EH (cell line): Measurements from ENCODE around the gene CFAP107.
A peak's percentile ranks its signal among the peaks of the same experiment; 100 is the strongest.
"Not testable (repeated sequence)": the region's sequence is repeated elsewhere in the genome, so short reads cannot be mapped to it uniquely, and the experiment has no call there.

Experiments used
- DNase-seq: peaks from one replicate; pipeline ENCODE4 v3.0.0-alpha.2; 2015; ENCODE audit warnings: low read depth

CFAP107 gene

DNA sequence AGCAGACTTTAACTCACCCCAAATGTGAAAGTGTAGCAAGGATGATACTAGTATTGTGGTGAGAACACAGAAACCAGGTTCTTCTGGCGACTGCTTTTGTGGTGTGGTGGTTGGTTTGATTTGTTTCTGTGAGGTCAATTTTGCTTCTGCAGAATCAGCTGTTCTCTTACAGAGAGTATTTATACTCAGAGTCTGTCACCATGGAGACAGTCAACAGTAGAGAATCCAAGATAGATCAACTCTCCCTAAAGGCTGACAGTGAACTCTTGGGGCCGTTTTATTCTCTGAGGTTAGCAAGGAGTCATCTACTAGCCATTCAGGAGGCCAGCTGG, at the start of gene CFAP107:
CFAP107 (plus strand) TSS at position 209 of the 332 bp plus-strand sequence. CDS start 231 bp downstream, outside the sequence.
- peak; percentile 25 for DNase-seq

- DNase-seq, result no peak
These were observed 49.3 kb upstream of the CFAP107 start for GRCh38 chr1:12696658-12697057.

DNA sequence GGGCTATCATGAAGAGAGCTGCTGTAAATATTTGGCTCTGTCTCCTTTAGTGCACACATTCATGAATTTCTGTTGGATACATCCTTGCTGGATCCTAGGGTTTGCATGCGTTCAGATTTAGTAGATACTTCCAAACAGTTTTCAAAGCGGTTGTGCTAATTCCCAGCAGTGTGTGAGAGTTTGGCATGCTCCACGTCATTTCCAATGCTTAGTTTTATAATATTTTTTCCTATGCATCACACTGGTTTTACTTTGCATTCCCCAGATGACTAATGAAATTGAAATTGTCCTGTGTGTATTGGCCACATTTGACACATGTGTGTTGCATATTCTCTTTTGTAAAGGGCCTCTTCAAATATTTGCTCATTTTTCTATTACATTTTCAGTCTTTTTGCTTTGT, 48.6 kb upstream of the CFAP107 start:
- DNase-seq, result peak; percentile 78

GRCh38 chr1:12703821-12704451, 42.1 kb upstream of the CFAP107 start:
- no peak for DNase-seq

DNA sequence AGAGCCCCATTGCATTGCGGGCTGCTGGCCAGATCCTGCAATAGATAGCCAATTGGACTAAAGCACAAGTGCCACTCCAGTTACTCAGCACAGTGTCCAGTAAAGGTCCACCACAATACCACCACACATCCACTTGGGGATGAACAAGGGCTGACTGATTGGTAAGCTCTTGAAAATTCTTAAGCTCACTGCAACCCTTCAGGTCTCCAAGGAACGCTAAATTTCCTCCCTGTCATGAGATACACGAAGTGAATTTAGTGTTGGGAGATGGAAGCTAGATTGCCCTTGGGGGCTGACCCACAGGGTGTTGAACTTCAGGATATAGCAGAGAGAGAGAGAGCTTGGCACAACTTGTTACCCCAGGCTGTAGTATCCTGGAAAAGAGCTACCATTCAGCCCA, 39.9 kb upstream of the CFAP107 start:
- DNase-seq, result no peak

DNA sequence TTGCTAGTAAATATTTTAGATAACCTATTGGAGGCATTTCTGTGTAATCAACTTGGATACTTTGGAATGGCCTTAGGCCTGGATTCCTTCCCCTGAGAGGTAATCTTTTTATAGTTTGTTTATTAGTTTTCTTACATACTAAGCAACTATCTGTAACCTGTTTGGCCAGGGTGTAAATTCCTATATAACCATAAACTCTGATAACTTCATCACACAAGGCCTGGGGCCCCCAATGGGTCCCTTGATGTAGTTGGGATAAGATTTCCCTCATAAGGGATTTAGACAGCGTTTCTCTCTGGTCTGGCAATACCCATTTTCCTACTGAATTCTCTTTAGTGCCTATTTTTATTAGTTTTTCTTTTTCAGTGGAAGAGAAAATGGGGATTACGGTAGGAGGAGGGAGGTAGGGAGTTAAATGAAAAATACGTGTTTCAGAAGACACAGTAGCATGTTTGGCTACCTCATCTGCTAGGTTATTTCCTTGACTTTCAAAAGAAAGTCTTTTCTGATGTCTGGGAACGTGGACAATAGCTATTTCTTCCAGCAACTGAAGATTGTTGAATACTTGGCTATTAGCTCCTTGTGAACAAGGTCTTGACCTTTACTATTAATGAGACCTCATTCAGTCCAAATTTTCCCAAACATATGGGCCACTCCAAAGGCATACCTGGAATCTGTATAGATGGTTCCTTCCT, 37.5 kb upstream of the CFAP107 start:
- no peak for DNase-seq

GRCh38 chr1:12709091-12709491, 36.9 kb upstream of the CFAP107 start:
- DNase-seq, result peak; percentile 49

GRCh38 chr1:12709696-12710095, 36.3 kb upstream of the CFAP107 start:
- peak; percentile 71 for DNase-seq

GRCh38 chr1:12711536-12711935, 34.5 kb upstream of the CFAP107 start:
- DNase-seq, result peak; percentile 80

DNA sequence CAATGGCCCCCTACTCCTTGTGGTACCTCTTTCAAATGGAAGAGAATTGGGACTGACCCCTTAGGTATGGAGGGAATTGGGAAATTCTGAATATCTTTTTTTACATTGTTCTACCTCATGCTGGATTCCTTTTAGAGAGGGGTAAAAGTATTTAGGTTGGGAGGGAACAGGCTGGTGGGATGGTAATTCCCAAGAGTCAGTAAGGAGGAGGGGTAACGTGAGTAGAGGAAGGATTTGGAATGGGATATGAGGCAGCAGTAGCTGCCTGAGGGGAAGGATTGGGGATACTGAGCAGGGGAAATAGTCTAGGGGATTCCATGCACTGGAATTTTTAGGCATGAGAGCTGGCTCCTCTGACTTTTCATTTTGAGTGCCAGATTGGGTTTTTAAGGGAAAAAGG, 33.9 kb upstream of the CFAP107 start:
- peak; percentile 41 for DNase-seq

GRCh38 chr1:12712929-12713328, 33.1 kb upstream of the CFAP107 start:
- no peak for DNase-seq

- not testable (repeated sequence) for DNase-seq
These were observed 32.3 kb upstream of the CFAP107 start for GRCh38 chr1:12713651-12714050.

DNA sequence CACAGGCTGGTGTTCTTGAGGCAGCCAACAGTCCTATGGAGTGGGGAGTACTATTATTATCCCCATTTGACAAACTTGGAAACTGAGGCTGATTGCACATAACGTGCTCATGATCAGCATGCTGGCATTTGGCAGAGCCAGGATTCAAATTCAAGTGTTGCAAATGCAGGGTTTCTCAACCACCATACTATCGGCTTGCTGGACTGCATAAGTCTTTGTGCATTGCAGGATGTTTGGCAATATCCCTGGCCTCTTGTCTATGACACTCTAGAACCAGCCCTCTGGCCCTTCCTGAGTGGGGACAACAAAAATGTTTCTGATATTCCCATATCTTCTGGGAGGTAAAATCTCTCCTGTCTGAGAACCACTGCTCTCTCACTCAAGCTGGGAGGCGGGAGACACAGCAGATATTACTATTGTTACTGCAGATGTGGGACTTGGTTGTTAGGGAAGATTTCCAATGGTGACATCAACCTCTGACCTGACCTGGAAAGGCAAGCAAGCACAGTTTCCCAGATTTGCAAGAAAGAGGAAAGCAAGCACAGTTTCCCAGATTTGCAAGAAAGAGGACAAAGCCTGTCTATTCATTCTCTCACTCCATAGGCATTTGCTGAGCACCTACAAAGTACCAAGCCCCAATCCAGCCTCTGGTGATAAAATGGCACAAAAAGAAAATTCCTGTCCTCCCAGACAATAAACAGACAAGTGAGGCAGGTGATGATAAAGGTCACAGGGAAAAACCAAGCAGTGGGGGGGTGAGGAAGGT, 31.1 kb upstream of the CFAP107 start:
- no peak for DNase-seq

- DNase-seq, result no peak
These were observed 30.0 kb upstream of the CFAP107 start, which contains the start of gene AADACL3 for GRCh38 chr1:12715896-12716437. Gene AADACL3 (plus strand): TSS chr1:12716110. CDS start chr1:12716177, 67 bp downstream.

DNA sequence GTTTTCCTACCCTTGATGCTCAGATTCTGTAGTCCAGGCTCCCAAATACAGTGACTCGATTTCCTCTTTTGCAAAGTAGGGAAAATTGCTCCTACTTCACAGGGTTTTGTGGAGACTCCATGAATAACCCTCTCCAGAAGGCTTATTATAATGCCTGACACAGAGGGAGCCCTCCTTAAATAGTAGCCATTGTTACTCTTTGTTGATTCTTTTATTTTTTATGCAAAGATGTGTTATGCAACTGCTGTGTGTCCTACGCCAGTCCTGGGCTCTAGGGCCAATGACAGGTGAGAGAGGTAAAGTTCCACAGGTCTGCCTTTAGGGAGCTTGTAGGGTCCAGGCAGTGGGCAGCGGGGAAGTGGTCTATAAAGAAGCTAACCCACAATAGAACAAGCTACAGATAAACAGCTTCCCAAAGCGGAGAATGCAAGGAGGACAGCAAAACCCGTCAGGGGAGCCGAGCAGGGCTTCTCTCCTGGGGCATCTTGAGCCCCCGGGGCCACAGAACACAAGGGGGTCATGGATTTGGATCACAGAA, 28.6 kb upstream of the CFAP107 start:
- DNase-seq, result no peak

GRCh38 chr1:12722626-12723025, 23.4 kb upstream of the CFAP107 start:
- no peak for DNase-seq

- no peak for DNase-seq
These were observed 17.6 kb upstream of the CFAP107 start for GRCh38 chr1:12728391-12728790.

- DNase-seq, result no peak
These were observed 15.8 kb upstream of the CFAP107 start for GRCh38 chr1:12730156-12730555.

DNA sequence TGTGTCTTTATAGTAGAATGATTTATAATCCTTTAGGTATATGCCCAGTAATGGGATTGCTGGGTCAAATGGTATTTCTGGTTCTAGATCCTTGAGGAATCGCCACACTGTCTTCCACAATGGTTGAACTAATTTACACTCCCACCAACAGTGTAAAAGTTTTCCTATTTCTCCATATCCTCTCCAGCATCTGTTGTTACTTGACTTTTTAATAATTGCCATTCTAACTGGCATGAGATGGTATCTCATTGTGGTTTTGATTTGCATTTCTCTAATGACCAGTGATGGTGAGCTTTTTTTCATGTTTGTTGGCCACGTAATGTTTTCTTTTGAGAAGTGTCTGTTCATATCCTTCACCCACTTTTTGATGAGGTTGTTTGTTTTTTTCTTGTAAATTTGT, 14.9 kb upstream of the CFAP107 start:
- not testable (repeated sequence) for DNase-seq

- DNase-seq, result no peak
These were observed 11.3 kb upstream of the CFAP107 start for GRCh38 chr1:12734651-12735050.

DNA sequence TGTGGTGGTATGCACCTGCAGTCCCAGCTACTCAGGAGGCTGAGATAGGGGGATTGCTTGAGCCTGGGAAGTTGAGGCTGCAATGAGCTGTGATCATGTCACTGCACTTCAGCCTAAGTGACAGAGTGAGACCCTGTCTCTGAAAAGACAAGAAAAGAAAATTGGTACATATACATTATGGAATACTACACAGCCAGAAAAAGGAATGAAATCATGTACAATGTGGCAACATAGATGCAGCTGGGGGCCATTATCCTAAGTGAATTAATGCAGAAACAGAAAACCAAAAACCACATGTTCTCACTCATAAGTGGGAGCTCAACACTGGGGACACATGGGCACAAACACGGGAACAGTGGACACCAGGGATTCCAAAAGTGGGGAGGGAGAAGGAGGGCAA, 7.1 kb upstream of the CFAP107 start:
- no peak for DNase-seq

- DNase-seq, result no peak
These were observed 6.4 kb upstream of the CFAP107 start for GRCh38 chr1:12739613-12740012.

DNA sequence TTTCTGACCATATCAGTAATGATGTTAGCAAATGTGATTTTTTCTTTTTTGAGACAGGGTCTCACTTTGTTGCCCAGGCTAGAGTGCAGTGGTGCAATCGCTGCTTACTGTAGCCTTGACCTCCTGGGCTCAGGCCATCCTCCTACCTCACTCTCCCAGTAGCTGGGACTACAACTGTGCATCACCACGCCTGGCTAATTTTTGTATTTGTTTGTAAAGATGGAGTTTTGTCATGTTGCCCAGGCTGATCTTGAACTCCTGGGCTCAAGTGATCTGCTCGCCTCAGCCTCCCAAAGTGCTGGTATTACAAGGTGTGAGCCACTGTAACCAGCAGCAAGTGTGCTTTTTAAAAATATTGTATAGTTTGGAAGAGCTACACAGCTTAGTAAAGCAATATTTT, 4.1 kb upstream of the CFAP107 start:
- no peak for DNase-seq
